LoVo (cell line): ENCODE data around the gene CACNB4.

Experiments
- DNase-seq: peaks from one replicate; pipeline ENCODE4 v3.0.0-alpha.2; 2016; ENCODE audit warnings: low spot score

The CACNB4 gene

DNA sequence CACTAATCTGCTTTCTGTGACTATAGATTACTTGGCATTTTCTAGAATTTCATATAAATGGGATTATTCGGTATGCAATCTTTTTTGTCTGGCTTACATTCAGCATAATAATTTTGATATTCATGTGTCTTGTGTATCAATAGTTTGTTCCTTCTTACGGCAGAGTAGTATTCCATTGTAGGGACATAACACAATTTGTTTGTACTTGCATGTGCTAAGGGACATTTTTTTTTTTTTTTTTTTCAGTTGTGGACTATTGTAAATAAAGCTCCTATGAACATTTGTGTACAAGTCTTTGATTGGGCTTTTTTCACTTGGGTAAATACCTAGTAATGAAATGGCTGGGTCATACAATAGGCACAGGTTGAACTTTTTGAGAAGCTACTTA lies 315.7 kb downstream of the CACNB4 start:
- DNase-seq, result no peak
